Body of pancreas (tissue), 4 donors: Measurements from ENCODE around the gene ACTR3C.

Source experiments
- CTCF ChIP-seq, 7 experiments: fragments of 450-650 bp in 4 of 7; fragments of 200-600 bp in 3 of 7; sonication (generic) in 3 of 7; IDR thresholded peaks; one replicate each; pipeline ENCODE4 v1.5.1; 2016 to 2019; ENCODE audit warnings: antibody characterized with exemption in 7 of 7
- POLR2A ChIP-seq, 3 donors: fragments of 450-650 bp; IDR thresholded peaks; one replicate each; pipeline ENCODE4 v1.6.1; 2016; ENCODE audit warnings: antibody characterized with exemption in 3 of 3, mild to moderate bottlenecking in 2 of 3

DNA sequence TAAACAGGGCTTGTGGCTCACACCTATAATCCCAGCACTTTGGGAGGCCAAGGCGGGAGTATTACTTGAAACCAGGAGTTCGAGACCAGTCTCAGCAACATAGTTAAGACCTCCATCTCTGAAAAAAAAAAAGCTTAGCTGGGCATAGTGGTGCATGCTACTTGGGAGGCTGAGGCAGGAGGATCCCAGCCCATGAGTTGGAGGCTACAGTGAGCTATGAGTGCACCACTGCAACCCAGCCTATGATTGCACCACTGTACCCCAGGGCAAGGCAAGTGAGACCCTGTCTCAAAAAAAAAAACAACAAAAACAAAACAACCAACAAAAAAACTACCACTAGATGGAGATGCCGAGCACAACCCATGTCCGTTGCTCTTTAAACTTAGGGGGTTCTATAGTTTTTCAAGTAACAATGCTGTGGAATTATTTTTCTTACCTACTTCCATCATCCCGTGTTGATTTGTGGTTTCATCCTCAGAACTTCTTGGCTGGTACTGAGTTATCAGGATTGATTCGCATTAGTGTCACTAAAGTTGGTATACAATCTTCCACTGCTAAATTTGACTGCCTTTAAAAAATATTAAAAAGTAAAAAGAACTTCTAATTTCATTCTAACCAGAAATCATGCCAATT, 33.0 kb upstream of the ACTR3C start:
- TF ChIP-seq CTCF (IDR thresholded peaks at IDR 0.05) (peak; percentile 41 to 78 (median 50)), POLR2A (IDR thresholded peaks at IDR 0.05) (no peak)
